Activated T-cell treated with anti-CD3 and anti-CD28 coated beads for 4 hours (primary cell): ENCODE data around the gene EME1.

Source experiments
- DNase-seq: peaks from one replicate; pipeline ENCODE4 v3.0.0-alpha.2; 2020

The EME1 gene

GRCh38 chr17:50364061-50364458 lies 9.0 kb upstream of the EME1 start:
- DNase-seq: no peak

GRCh38 chr17:50364715-50365114 lies 8.3 kb upstream of the EME1 start:
- DNase-seq: no peak

- no peak for DNase-seq
Measured at GRCh38 chr17:50365165-50365564, 7.9 kb upstream of the EME1 start.

GRCh38 chr17:50365649-50366393 lies 7.2 kb upstream of the EME1 start:
- DNase-seq: no peak

- DNase-seq: no peak
Measured at GRCh38 chr17:50367401-50367800, 5.6 kb upstream of the EME1 start.

- no peak for DNase-seq
Measured at GRCh38 chr17:50370052-50370451, 3.0 kb upstream of the EME1 start.

GRCh38 chr17:50371526-50371925 lies 1.5 kb upstream of the EME1 start:
- no peak for DNase-seq

- DNase-seq: no peak
Measured at GRCh38 chr17:50372222-50372757, 739 bp upstream of the EME1 start.

- no peak for DNase-seq
Measured at GRCh38 chr17:50373705-50374104, 676 bp downstream of the EME1 start.

- no peak for DNase-seq
Measured at GRCh38 chr17:50375858-50376538, 3.0 kb downstream of the EME1 start.

GRCh38 chr17:50379351-50380132 lies 6.5 kb downstream of the EME1 start:
- DNase-seq: no peak

- no peak for DNase-seq
Measured at GRCh38 chr17:50380369-50381259, 7.6 kb downstream of the EME1 start.

- no peak for DNase-seq
Measured at GRCh38 chr17:50381260-50381815, 8.3 kb downstream of the EME1 start.

- DNase-seq: no peak
Measured at GRCh38 chr17:50381920-50382319, 8.9 kb downstream of the EME1 start.

- no peak for DNase-seq
Measured at GRCh38 chr17:50382931-50383330, 9.9 kb downstream of the EME1 start.

- DNase-seq: no peak
Measured at GRCh38 chr17:50386510-50386909, 13.5 kb downstream of the EME1 start.

GRCh38 chr17:50388728-50389127 lies 15.7 kb downstream of the EME1 start:
- no peak for DNase-seq

- DNase-seq: no peak
Measured at GRCh38 chr17:50389534-50389933, 16.5 kb downstream of the EME1 start.

- DNase-seq: no peak
Measured at GRCh38 chr17:50392621-50393020, 19.6 kb downstream of the EME1 start.

- DNase-seq: no peak
Measured at GRCh38 chr17:50393700-50394099, 20.7 kb downstream of the EME1 start.

GRCh38 chr17:50394711-50395110 lies 21.7 kb downstream of the EME1 start:
- DNase-seq: no peak
